Dedifferentiated amniotic fluid mesenchymal stem cell (primary cell): ENCODE measurements around the gene GLIS1.

Source experiments
- DNase-seq: peaks from one replicate; pipeline ENCODE4 v3.0.0-alpha.2; 2016; ENCODE audit errors: extremely low spot score

GLIS1 gene

GRCh38 chr1:53594391-53595180, 144.4 kb downstream of the GLIS1 start:
- no peak for DNase-seq

- DNase-seq: no peak
These were observed 145.1 kb downstream of the GLIS1 start for GRCh38 chr1:53593758-53594380.

DNA sequence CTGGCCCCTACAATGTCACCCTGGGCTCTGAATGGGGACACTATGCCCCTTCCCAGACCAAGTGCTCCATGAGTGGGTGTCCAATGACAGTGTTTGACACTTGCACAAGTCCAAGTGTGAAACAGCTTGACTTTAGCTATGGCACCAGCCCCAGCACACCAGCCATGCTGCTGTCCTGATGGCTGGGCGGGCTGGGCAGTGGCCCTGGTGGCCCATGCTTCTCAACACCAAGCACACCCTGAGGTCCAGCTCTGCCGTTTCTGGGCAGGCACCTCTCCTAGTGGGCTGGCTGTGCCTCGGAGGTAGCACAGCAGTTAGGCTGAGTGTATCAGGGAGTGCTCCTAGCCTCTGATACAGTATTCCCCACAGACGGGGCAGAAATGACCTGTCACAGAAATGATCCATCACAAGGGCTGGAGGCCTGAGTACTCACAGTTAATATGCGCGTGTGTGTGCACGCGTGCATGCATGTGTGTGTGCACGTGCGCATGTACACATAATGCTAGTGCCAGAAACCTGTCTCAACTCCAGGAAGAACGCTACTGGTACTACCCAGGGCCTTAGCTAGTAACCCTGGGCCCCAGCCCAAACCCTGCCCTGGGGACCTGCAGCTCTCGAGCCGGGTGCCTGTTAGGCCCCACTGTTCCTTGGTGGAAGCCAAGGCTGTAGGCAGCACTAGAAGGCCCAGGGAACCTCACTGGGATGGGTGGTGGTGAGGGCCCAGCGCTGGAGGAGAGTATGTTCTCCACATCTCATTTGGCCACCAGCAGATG, 145.8 kb downstream of the GLIS1 start:
- DNase-seq: no peak

DNA sequence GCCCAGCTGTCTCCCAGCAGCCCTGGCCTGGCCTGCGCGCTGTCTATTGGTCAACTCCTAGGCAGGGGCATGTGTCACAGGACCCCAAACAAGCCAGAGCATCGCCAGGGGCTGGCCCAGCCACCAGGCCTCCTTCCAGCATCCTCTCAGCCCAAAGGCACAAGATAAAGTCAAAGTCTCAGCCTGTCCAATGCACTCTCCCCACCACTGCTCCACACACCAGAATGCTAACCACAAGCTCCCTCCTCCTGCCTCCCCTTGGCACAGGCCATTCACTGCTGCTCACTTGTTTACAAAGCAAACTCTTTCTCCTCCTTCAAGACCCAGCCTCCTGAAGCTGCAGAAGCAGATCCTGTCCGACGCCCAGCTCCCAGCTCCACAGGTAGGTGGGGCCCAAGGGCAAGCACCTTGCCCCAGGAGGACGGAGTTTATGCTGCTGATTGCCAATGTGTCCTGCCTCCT, 146.4 kb downstream of the GLIS1 start:
- peak; percentile 29 for DNase-seq

- DNase-seq: no peak
These were observed 147.0 kb downstream of the GLIS1 start for GRCh38 chr1:53591924-53592323.

DNA sequence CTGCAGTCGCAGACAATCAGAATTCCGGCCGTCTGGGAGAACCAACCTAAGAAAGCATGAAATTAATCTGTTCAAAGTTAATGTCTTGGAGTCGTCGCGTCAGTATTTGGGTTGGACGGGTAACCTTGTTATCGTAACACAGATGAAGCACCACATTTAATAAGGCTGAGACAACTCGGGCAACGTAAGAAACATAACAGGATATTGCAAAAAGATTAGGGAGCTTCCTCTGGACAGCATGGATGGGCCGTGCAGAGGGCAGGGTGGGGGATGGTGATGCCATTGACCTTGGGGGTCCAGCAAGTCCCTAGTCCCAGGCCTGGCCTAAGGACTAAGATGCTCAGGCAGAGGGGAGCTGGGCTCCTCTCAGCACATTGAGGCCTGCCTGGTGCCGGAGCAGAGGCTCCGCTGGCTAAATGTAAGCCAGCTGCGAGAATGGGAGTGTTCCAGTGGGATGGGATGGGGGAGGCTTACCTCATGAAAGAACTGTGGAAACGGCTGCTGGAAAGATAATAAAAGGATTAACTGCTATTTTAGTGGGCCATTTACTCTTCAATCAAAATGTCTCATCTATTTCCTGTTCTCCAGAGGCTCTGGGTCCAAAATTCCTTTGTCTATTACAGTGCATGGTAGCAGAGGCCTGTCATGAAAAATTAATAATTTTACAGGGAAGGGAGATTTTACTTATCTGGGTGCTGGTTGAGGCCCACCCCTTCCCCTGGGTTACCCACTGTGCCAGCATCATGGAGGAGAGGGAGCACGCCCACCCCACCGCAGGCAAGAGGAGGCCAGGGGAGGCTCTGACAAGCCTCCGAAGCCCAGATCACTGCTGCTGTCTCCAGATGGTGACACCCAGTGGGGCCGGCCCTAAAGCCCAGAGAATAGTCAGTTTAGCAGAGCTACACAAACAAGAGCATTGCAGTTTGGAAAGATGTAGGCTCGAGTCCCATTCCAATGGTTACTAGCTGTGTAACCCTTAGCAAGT, 148.1 kb downstream of the GLIS1 start:
- no peak for DNase-seq

GRCh38 chr1:53590104-53590503, 148.9 kb downstream of the GLIS1 start:
- no peak for DNase-seq

DNA sequence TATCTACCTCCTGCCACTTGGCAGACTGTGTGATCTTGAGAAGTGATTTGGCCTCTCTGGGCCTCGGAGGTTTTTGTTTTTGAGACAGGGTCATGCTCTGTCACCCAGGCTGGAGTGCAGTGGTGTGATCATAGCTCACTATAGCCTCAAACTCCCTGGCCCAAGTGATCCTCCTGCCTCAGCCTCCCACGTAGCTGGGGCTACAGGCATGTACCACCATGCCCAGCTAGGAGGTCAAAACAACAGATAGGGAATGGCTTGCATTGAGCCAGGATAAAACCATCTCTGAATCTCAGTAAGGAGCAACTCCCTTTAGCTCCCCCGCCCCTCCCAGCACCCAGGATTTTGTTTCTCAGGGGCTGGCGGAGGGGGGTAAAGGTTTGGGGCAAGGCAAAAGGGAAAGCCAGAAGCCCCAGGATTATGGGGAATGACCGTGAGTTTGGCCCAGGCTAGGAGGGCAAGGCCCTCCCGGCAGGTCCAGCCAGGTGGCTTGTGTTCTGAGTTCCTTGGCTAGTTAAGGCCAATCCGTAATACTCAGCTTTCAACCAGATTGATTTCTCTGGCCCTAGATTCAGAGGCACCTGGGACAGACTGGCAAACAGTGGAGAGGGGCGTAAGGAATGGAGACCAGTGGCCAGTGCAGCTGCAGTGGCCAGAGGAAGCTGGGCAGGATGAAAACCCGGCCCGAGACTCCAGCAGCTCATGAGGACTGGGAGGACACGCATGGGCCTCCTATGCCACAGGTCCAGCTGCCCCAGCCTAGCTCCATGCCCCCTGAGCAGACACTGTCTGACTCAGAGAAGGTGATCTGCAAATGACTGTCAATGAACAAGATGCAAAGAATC, 149.7 kb downstream of the GLIS1 start:
- no peak for DNase-seq

GRCh38 chr1:53588053-53588779, 150.7 kb downstream of the GLIS1 start:
- no peak for DNase-seq

DNA sequence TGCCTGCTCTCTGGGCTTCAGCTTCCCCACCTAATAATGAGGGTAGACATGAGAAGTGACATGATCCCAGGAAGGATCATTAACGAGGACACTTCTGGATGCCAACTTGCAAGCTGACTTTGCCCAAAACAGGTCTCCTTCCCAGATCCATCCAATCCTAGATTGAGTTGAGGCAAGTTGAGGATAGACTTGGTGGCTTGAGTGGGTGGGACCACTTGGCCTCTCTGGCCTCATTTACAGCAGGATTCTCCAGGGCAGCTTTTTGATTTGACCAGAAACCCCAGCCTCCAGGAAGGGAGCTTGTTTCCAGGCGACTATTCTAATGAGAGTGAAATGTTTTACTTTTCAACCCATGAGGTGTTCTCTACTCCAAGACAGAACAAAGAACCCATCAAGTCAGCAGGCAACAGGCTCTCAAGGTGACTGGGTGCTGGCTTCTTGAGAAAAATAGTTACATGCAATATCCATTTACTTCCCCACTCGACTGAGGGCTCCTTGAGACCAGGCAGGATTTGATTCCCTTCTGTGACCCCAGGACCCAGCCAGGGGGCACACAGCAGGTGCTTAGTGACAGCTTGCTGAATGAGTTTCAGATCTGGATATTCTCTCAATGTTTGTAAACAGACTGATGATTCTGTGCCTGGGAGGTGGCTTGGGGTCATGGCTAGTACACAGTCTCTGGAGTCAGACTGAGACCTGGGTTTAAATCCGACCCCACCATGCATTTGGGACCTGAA, 151.5 kb downstream of the GLIS1 start:
- DNase-seq: no peak

- no peak for DNase-seq
These were observed 152.2 kb downstream of the GLIS1 start for GRCh38 chr1:53586765-53587164.

DNA sequence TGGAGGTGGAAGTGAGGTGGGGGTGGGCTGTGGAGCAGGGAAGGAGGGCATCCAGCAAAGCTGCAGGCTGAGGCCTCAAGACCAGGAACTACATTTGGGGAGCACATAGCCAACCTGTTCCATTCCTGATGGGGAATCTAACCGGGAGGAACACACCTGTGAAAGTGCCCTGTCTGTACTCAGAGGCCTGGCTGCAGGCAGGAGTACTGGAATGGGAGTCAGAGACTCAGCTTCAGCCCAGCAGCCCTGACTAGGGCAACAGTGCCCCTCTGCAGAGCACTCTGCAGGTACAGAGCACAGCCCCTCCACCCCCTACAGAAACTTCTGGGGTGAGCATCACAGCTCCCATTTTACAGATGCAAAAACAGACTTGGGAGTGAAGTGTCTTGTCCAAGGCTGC, 153.4 kb downstream of the GLIS1 start:
- no peak for DNase-seq

- no peak for DNase-seq
These were observed 153.8 kb downstream of the GLIS1 start for GRCh38 chr1:53585129-53585528.

DNA sequence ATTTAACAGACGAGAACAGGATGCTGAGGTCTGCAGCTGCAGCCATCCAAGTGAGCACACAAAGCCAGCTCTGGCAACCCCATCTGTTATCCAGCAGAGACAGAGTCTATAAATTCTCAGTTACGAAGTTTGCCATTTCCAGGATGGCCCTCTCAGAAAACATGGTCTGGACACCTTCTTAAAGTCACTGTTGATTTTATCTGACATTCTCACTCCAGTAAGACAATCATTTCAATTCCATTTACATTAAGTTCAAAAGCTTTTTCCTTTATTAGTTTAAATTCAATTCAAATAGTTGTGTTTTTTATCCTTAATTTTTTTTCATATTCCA, 154.2 kb downstream of the GLIS1 start:
- DNase-seq: no peak

DNA sequence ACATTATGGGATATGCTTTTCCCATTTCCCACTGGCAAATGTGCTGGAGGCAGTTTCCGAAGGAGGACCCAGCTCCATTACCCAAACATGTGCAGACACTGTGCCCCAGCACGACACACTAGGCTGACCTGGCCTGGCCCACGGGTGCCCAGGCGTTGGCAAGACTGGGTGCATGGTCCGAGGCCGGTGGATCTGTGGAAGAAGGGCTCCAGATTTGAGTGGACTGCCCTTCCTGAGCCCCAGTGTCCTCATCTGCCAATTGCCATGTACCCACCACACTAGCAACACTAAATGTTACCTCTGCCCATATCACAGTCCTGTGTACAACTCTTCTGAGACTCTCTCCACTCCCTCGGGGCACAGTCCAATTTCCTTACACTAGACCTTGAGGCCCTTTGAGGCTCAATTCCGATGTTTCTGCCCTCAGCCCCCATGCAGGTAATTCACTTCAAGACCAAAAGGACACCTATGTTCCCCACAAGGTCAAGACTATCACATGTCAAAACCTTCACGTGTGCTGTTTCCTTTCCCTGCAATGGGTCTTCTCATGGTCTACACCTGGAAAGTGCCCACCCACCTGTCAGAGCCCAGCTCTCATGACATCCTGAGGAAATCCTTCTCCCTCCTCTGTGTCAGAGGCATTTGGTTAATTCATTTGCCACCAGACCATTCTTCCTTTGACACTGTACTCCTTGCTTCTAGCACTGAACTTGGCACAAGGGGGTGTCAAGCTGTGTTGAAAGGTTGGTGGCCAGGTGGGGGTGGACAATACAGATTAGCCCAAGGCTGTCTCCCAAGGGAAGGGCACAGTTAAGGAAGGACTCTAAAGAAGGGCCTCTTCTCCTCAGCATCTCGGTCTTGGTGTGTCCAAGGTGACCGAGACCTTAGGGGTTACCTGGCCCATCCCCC, 154.8 kb downstream of the GLIS1 start:
- no peak for DNase-seq

- peak; percentile 17 for DNase-seq
These were observed 155.7 kb downstream of the GLIS1 start for GRCh38 chr1:53583021-53583867.
